DOHH2 (cell line): ENCODE measurements around the gene HNF4A.

Experiments used
- CTCF ChIP-seq: fragments of 200-600 bp; sonication (generic); IDR thresholded peaks from one replicate; pipeline ENCODE4 v1.5.1; 2014; ENCODE audit warnings: antibody characterized with exemption, mild to moderate bottlenecking, low read depth, low read length; ENCODE audit not compliant: poor library complexity, severe bottlenecking
- EZH2phosphoT487 ChIP-seq: fragments of 200-600 bp; sonication (generic); IDR thresholded peaks from 2 replicates; pipeline ENCODE4 v1.6.1; 2017; ENCODE audit warnings: borderline replicate concordance, mild to moderate bottlenecking, antibody characterized with exemption, low read length, moderate library complexity, mixed read lengths

- no peak for TF ChIP-seq CTCF
- no peak for TF ChIP-seq EZH2phosphoT487
Measured at GRCh38 chr20:44465001-44465560, 109.6 kb downstream of the HNF4A start.
